ENCODE data around the gene PRKN.

- no peak for TF ChIP-seq CTCF (IDR thresholded peaks at IDR 0.05)
- TF ChIP-seq POLR2A (IDR thresholded peaks at IDR 0.05), result no peak
Measured at GRCh38 chr6:161393292-161393691, 1334.3 kb downstream of the PRKN start.

Measured in thyroid gland (tissue), 4 donors.